ENCODE results near the gene MAPK8.

The MAPK8 gene

GRCh38 chr10:48469516-48470020 lies 163.1 kb downstream of the MAPK8 start:
- TF ChIP-seq USF1 (IDR thresholded peaks at IDR 0.05) (no peak), YY1 (IDR thresholded peaks at IDR 0.05; ENCODE audit: low read depth) (no peak), NFIC (IDR thresholded peaks at IDR 0.05) (no peak), MAX (IDR thresholded peaks at IDR 0.05) (no peak), FOXM1 (IDR thresholded peaks at IDR 0.05; ENCODE audit: borderline replicate concordance, low read depth) (no peak), RAD21 (IDR thresholded peaks at IDR 0.05; ENCODE audit: low read depth) (no peak), TAF1 (IDR thresholded peaks at IDR 0.05; ENCODE audit: low read depth) (no peak), REST (IDR thresholded peaks at IDR 0.05; ENCODE audit: low read depth) (no peak), ZBTB7A (IDR thresholded peaks at IDR 0.05; ENCODE audit: low read depth) (no peak), EP300 (IDR thresholded peaks at IDR 0.05; ENCODE audit: borderline replicate concordance) (no peak), TEAD4 (IDR thresholded peaks at IDR 0.05) (no peak), CEBPB (IDR thresholded peaks at IDR 0.05) (no peak), TCF12 (IDR thresholded peaks at IDR 0.05; ENCODE audit: low read depth) (no peak), EGR1 (IDR thresholded peaks at IDR 0.05) (no peak), CREB1 (IDR thresholded peaks at IDR 0.05; ENCODE audit: low read depth) (no peak)

- no peak for TF ChIP-seq YY1 (IDR thresholded peaks at IDR 0.05; ENCODE audit: low read depth)
- TF ChIP-seq TEAD4 (IDR thresholded peaks at IDR 0.05): no peak
- no peak for TF ChIP-seq MAX (IDR thresholded peaks at IDR 0.05)
- TF ChIP-seq USF1 (IDR thresholded peaks at IDR 0.05): no peak
Measured at GRCh38 chr10:48470115-48470892, 163.8 kb downstream of the MAPK8 start.

- no peak for TF ChIP-seq TEAD4 (IDR thresholded peaks at IDR 0.05)
- no peak for TF ChIP-seq TCF12 (IDR thresholded peaks at IDR 0.05; ENCODE audit: low read depth)
- TF ChIP-seq REST (IDR thresholded peaks at IDR 0.05; ENCODE audit: low read depth): no peak
- no peak for TF ChIP-seq CEBPB (IDR thresholded peaks at IDR 0.05)
- no peak for TF ChIP-seq YY1 (IDR thresholded peaks at IDR 0.05; ENCODE audit: low read depth)
- no peak for TF ChIP-seq EGR1 (IDR thresholded peaks at IDR 0.05)
- no peak for TF ChIP-seq TAF1 (IDR thresholded peaks at IDR 0.05; ENCODE audit: low read depth)
- TF ChIP-seq EP300 (IDR thresholded peaks at IDR 0.05; ENCODE audit: borderline replicate concordance): no peak
- no peak for TF ChIP-seq NFIC (IDR thresholded peaks at IDR 0.05)
- no peak for TF ChIP-seq CREB1 (IDR thresholded peaks at IDR 0.05; ENCODE audit: low read depth)
- no peak for TF ChIP-seq ZBTB7A (IDR thresholded peaks at IDR 0.05; ENCODE audit: low read depth)
- no peak for TF ChIP-seq FOXM1 (IDR thresholded peaks at IDR 0.05; ENCODE audit: borderline replicate concordance, low read depth)
- TF ChIP-seq RAD21 (IDR thresholded peaks at IDR 0.05; ENCODE audit: low read depth): no peak
- TF ChIP-seq MAX (IDR thresholded peaks at IDR 0.05): no peak
- TF ChIP-seq USF1 (IDR thresholded peaks at IDR 0.05): no peak
Measured at GRCh38 chr10:48470893-48471805, 164.7 kb downstream of the MAPK8 start.

GRCh38 chr10:48472501-48473069 lies 166.1 kb downstream of the MAPK8 start:
- TF ChIP-seq TAF1 (IDR thresholded peaks at IDR 0.05; ENCODE audit: low read depth) (no peak), YY1 (IDR thresholded peaks at IDR 0.05; ENCODE audit: low read depth) (no peak), FOXM1 (IDR thresholded peaks at IDR 0.05; ENCODE audit: borderline replicate concordance, low read depth) (no peak), USF1 (IDR thresholded peaks at IDR 0.05) (no peak), MAX (IDR thresholded peaks at IDR 0.05) (no peak), EGR1 (IDR thresholded peaks at IDR 0.05) (no peak), NFIC (IDR thresholded peaks at IDR 0.05) (no peak), ZBTB7A (IDR thresholded peaks at IDR 0.05; ENCODE audit: low read depth) (no peak), REST (IDR thresholded peaks at IDR 0.05; ENCODE audit: low read depth) (no peak), TEAD4 (IDR thresholded peaks at IDR 0.05) (no peak), TCF12 (IDR thresholded peaks at IDR 0.05; ENCODE audit: low read depth) (no peak), RAD21 (IDR thresholded peaks at IDR 0.05; ENCODE audit: low read depth) (no peak), EP300 (IDR thresholded peaks at IDR 0.05; ENCODE audit: borderline replicate concordance) (no peak), CREB1 (IDR thresholded peaks at IDR 0.05; ENCODE audit: low read depth) (no peak), CEBPB (IDR thresholded peaks at IDR 0.05) (no peak)

Measured in Ishikawa (cell line).